GM19397 (cell line): Measurements from ENCODE around the gene SUV39H1.

Source experiments
- ATAC-seq: cut with Tn5 transposase; IDR thresholded peaks from one replicate; pipeline ENCODE4 v1.9.1; 2021; ENCODE audit warnings: mild to moderate bottlenecking, moderate library complexity; ENCODE audit not compliant: unreplicated experiment

Gene SUV39H1

GRCh38 chrX:48754238-48754637 is 57.7 kb downstream of the SUV39H1 start:
- no peak for ATAC-seq
